ENCODE results near the gene TMUB1.

Gene TMUB1

GRCh38 chr7:151121380-151122170 lies 38.3 kb upstream of the TMUB1 start:
- DNase-seq (ENCODE audit: low spot score): no peak
- no peak overlapping the region for H3K4me3 ChIP-seq
- TF ChIP-seq, protein P1, sequence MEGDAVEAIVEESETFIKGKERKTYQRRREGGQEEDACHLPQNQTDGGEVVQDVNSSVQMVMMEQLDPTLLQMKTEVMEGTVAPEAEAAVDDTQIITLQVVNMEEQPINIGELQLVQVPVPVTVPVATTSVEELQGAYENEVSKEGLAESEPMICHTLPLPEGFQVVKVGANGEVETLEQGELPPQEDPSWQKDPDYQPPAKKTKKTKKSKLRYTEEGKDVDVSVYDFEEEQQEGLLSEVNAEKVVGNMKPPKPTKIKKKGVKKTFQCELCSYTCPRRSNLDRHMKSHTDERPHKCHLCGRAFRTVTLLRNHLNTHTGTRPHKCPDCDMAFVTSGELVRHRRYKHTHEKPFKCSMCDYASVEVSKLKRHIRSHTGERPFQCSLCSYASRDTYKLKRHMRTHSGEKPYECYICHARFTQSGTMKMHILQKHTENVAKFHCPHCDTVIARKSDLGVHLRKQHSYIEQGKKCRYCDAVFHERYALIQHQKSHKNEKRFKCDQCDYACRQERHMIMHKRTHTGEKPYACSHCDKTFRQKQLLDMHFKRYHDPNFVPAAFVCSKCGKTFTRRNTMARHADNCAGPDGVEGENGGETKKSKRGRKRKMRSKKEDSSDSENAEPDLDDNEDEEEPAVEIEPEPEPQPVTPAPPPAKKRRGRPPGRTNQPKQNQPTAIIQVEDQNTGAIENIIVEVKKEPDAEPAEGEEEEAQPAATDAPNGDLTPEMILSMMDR (IDR thresholded peaks at IDR 0.05): no peak
- no peak overlapping the region for H3K27ac ChIP-seq

DNA sequence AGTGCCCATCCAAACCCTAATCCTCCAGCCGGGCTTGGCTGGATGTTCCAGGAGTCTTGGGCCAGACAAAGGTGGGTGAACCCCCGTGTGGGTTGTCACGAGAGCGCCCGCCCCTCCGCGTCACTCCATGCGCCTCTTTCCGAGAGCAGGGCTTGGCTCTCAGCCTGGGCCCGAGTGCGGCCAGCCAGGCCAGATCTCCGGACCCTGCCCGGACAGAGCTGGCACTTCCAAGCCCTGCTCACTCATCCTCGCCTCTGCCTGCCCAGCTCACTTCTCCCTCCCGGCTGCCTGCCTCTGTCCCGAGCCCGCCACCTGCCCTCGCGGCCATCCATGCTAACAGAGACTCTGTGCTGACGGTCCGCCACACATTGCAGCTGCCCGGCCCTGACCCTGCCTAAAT lies 37.6 kb upstream of the TMUB1 start:
- TF ChIP-seq, protein P1 (IDR thresholded peaks at IDR 0.05): no peak
- no peak for DNase-seq (ENCODE audit: low spot score)
- Histone ChIP-seq H3K4me3 (no peak overlapping the region), H3K27ac (no peak overlapping the region)

DNA sequence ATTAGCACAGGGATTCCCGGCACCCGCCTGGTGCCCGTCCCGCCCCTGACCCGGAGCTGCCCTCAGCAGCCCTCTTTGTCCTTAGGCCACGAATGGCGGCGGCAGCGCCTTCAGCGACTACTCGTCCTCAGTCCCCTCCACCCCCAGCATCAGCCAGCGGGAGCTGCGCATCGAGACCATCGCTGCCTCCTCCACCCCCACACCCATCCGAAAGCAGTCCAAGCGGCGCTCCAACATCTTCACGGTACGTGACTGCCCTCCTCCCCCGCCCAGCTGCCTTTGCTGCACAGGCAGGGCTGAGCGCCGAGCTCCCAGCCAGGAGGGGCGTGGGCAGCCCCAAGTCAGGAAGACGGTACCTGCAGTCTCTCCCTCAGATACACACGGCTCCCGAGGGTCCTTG lies 36.6 kb upstream of the TMUB1 start:
- TF ChIP-seq, protein P1 (IDR thresholded peaks at IDR 0.05): no peak
- DNase-seq (ENCODE audit: low spot score): no peak
- H3K4me3 ChIP-seq: no peak overlapping the region
- H3K27ac ChIP-seq: no peak overlapping the region

GRCh38 chr7:151119055-151119415 lies 35.7 kb upstream of the TMUB1 start:
- no peak for DNase-seq (ENCODE audit: low spot score)
- TF ChIP-seq, protein P1 (IDR thresholded peaks at IDR 0.05): no peak

GRCh38 chr7:151118108-151119054 lies 35.1 kb upstream of the TMUB1 start:
- TF ChIP-seq, protein P1 (IDR thresholded peaks at IDR 0.05): no peak
- no peak overlapping the region for H3K4me3 ChIP-seq
- no peak for DNase-seq (ENCODE audit: low spot score)

More at GRCh38 chr7:151119055-151119415, 35.7 kb upstream of the TMUB1 start:
- Histone ChIP-seq H3K4me3 (no peak overlapping the region), H3K27ac (no peak overlapping the region)

GRCh38 chr7:151117565-151117964 lies 34.3 kb upstream of the TMUB1 start:
- TF ChIP-seq, protein P1 (IDR thresholded peaks at IDR 0.05): no peak
- no peak for DNase-seq (ENCODE audit: low spot score)
- H3K4me3 ChIP-seq: no peak overlapping the region
- no peak overlapping the region for H3K27ac ChIP-seq

More at GRCh38 chr7:151118108-151119054, 35.1 kb upstream of the TMUB1 start:
- H3K27ac ChIP-seq: no peak overlapping the region
